Skin epidermis (tissue), 12 donors: ENCODE measurements around the gene DNM2.
"Not testable (repeated sequence)": the region's sequence is repeated elsewhere in the genome, so short reads cannot be mapped to it uniquely, and the experiment has no call there.

Experiments used
- H3K27ac ChIP-seq, 21 experiments: fragments of 200-600 bp; sonication (generic) in 11 of 21; one replicate each; pipeline ENCODE4 v1.5.0; 2020; ENCODE audit warnings: mild to moderate bottlenecking in 3 of 21, inconsistent platforms in 2 of 21, moderate library complexity in 2 of 21
- H3K4me3 ChIP-seq, 7 experiments: fragments of 200-600 bp; sonication (generic) in 2 of 7; one replicate each; pipeline ENCODE4 v1.5.0; 2020; ENCODE audit warnings: inconsistent platforms in 2 of 7, mild to moderate bottlenecking in 2 of 7, moderate library complexity in 1 of 7

Gene DNM2

DNA sequence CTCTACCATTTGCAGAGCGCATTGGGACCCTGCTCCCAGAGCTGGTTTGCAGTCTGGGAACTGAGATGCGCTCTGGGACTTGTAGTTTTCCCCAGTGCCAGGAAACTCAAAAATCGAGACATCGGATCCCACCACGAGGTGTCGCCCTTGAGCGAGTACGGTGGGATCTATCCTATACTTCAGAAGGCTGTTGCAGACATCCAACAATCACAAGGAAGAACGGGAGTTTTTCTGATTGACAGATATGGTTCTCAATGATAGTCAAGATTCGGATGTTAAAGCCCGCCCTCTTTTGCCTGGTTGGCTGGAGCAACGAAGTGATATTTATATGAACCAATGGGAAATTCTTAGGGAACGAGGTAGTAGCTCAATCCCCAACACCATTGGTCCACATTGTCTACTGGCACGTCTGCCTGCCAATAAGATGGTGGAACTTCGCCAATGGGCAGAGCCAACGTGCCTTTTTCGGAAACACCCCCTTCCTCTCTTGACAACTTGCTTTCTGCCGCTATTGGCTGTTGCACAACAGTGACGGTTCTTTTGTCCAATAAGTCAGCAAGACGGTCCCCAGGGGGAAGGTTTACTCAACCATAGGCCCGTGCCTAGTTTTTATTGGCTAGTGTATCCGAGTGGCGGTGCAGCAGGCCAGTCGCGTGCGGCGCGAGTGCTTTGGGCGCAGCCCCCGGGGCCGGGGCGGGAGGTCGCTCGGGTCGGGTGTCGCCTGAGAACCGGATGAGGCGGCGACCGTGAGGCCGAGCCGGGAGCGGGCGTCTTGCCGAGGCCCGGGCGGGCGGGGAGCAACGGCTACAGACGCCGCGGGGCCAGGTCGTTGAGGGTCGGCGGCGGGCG lies at the start of gene DNM2:
Gene DNM2 (plus strand): TSS at position 724 of the 849 bp plus-strand sequence. CDS start 164 bp downstream, outside the sequence.
- Histone ChIP-seq H3K4me3 (peak within 1 kb of the TSS; percentile 75 to 100 (median 97)), H3K27ac (peak within 1 kb of the TSS; percentile 66 to 99 (median 95))

DNA sequence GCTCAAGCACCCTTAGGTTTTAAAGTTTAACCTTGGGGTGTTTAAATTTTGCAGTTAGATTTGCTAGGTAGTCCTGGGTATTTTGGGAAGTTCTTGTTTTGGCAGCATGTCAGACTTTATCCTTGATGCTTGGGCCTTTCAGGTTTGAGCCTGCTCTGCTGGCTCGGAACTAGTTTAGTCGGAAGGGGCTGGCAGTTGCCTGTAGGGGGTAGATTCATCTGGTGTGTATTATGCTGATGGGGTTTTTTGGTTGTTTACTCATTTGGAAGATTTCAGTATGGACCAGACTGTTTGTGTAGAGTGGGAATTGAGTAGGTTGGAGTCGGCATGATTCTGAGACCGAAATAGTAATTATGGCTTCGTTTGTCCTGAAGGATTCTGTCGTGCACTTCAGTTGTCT lies 48.6 kb upstream of the DNM2 start:
- no peak overlapping the region for H3K4me3 ChIP-seq
- H3K27ac ChIP-seq, result peak overlapping the region in 1 of 21 experiments; percentile 21

DNA sequence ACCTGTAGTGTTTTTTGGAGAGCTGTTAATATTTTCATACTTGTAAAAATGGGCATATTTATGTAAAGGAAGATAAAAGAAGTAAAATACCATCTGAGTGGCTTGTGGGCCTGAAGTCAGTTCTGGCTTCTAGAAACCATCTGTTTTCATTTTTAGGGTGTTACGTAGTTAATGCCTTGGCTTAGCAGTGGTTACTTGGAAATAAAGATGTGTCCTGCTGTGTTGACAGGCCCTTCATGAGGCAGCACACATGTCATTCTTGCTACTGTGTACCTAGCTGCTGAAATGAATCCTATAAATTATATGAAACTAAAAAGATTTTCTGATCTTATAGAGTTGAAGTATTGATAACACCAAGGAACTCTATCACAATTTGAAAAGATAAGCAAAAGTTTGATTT lies 47.7 kb upstream of the DNM2 start:
- Histone ChIP-seq H3K4me3 (no peak overlapping the region), H3K27ac (no peak overlapping the region)

DNA sequence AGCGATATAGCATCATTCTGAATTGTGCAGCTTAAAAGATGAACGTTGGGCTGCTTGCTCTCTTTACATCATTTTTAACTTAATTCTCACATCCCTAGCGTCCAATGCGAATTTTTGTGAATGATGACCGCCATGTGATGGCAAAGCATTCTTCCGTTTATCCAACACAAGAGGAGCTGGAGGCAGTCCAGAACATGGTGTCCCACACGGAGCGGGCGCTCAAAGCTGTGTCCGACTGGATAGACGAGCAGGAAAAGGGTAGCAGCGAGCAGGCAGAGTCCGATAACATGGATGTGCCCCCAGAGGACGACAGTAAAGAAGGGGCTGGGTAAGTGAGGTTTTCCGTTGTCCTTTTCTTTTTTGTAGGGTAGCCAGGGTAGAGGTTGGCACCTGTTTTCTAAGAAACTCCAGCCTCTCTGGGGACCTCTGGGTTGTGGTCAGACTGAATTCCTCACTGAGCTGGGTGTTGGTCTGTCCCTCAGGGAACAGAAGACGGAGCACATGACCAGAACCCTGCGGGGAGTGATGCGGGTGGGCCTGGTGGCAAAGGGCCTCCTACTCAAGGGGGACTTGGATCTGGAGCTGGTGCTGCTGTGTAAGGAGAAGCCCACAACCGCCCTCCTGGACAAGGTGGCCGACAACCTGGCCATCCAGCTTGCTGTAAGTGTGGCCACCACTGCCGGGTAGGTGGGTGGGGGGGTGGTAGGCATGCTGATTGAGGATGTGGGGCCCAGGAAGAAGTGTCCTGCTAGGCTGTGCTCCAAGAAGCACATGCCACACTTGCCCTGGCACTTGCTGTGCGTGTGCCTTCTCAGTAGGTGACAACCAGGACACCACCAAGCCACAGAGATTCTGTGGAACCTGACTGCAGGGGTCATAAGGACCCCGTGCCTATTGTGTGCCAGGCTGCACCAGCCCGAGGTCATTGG lies 46.7 kb upstream of the DNM2 start:
- H3K27ac ChIP-seq, result no peak overlapping the region

DNA sequence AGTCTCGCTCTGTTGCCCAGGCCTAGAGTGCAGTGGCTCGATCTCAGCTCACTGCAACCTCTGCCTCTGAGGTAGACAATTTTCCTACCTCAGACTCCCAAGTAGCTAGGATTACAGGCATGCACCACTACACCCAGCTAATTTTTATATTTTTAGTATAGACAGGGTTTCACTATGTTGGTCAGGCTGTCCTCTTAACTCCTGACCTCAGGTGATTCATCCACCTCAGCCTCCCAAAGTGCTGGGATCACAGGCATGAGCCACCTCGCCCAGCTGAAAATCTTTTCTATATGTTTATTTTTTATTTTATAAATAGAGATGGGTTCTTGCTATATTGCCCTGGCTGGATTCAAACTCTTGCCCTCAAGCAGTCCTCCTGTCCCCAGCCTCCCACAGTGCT lies 46.0 kb upstream of the DNM2 start:
- H3K27ac ChIP-seq, H3K4me3 ChIP-seq: not testable (repeated sequence)

More for the DNA sequence above, 46.7 kb upstream of the DNM2 start:
- no peak overlapping the region for H3K4me3 ChIP-seq

DNA sequence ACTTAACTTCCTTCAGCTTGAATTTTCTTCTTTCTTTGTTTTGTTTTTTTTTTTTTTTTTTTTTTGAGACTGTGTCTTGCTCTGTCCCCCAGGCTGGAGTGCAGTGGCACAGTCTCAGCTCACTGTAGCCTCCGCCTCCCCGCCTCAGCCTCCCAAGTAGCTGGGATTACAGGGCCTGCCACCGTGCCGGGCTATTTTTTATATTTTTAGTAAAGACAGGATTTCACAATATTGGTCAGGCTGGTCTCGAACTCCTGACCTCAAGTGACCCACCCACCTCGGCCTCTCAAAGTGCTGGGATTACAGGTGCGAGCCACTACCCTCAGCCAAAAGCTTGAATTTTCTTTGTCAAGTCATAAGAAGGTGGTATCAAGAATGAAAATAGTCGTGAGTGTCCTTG lies 42.7 kb upstream of the DNM2 start:
- not testable (repeated sequence) for H3K4me3 ChIP-seq, H3K27ac ChIP-seq

DNA sequence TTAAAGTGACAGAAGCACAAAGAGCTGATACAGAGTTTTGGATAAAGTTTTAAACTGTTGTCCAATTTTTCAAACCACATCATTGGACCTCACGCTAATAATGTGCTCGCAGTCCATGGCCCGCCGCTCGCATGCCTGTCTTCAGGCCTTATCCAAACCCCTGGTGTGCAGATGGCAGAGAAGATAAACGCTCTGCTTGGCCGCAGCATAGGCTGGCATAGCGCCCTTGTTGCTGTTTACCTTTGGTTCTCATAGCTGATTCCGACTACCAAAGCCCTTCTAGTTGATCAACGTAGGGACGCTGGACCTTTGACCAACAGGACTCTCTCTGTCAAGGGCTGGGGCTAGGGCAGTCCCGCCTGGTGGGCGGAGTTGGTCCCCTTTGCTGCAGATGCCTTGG lies 40.1 kb upstream of the DNM2 start:
- H3K27ac ChIP-seq, result no peak overlapping the region

DNA sequence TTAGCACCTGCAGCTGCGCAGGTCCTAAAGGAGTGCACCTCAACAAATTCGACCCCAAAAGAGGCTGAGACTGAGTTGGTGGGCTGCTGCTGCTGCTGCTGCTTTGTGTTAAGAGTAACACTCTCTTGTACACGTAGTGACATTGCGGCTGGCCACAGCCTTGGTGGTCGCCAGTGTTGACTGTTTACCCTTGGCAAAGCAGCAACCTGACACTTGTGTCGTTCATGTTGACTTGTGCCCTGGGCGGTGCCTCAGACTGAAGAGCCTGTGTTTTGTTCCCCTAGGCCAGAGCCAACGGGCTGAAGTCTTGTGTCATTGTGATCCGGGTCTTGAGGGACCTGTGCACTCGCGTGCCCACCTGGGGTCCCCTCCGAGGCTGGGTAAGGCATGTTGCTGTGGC lies 39.1 kb upstream of the DNM2 start:
- Histone ChIP-seq H3K27ac (no peak overlapping the region), H3K4me3 (no peak overlapping the region)

More for the DNA sequence above, 40.1 kb upstream of the DNM2 start:
- no peak overlapping the region for H3K4me3 ChIP-seq

DNA sequence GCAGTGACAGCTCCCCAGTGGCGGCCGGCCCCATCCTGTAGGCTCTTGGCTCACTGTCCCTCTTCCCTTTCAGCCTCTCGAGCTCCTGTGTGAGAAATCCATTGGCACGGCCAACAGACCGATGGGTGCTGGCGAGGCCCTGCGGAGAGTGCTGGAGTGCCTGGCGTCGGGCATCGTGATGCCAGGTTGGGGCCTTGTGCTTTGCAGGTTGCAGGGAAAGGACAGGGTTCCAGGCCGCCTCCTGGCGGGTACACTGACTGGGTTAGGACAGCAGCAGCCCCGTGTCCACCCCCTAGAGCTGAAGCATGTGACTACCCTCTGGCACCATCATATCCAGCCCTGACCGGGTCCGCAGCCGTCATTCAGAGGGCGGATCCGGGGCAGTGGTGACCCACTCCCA lies 38.1 kb upstream of the DNM2 start:
- no peak overlapping the region for H3K4me3 ChIP-seq
- H3K27ac ChIP-seq, result no peak overlapping the region

DNA sequence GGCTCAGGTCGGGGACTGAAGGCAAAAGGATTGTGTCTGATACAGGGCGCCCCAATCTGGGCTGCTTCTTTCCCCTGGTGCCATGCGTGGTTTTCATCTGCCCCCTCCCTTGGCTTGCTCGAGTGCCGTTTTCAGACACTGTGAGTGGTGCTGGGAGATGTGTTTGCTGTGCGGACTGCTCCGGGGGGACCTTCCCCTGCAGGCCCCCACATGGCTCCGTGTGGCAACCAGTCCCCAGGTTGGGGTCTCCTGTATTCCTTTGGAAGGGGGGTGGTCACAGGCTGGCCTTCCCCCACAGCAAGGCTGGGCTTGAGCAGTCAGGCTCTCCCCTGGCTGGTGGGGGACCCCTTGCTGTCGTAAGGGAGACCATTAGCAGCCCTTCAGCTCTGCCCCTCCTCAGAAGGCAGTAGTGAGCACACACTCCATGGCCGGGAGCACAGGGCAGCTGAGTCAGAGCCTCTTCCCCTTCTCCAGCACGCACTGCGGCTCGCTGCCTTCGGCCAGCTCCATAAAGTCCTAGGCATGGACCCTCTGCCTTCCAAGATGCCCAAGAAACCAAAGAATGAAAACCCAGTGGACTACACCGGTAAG lies 37.2 kb upstream of the DNM2 start:
- no peak overlapping the region for H3K27ac ChIP-seq
- H3K4me3 ChIP-seq, result no peak overlapping the region

DNA sequence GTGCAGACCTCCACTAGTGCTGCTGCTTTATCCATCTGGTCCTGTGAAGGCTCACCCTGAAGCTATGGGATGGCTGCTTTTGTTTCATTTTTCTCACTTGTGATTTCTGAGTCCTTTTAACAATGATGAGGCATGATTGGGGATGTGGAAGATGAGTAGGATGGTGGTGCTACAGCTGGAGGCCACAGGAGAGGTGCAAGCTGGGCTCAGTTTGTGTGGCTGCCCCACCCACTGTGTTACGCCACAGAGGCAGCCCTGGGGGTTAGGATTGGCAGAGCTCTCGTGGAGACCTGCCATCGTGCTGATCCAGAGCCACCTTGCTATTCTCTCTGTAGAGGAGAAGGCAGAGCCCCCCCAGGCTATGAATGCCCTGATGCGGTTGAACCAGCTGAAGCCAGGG lies 36.2 kb upstream of the DNM2 start:
- no peak overlapping the region for H3K4me3 ChIP-seq
- H3K27ac ChIP-seq, result no peak overlapping the region

DNA sequence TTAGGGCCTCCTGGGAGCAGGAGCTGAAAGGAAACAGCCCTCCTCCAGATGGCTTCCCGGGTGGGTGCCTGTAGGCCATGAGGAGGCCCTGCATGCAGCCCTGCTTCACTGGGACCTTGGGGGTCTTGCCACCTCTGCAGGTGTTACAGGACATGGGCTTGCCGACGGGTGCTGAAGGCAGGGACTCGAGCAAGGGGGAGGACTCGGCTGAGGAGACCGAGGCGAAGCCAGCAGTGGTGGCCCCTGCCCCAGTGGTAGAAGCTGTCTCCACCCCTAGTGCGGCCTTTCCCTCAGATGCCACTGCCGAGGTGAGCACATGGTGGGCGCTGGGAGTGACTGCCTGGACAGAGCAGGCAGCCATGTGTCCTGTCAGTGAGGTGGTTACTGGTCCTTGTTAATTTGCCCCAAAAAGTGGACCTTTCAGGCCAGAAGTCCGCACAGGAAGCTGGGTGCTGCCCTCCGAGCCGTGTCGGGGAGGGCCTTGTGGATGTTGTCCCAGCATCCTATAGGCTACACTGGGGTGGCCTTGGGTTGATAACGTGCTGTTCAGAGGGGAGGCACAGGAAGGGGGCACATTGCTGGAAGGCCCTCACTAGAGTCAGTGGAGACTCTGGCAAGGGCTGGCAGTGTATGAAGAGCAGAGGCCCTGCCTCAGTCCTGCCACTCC lies 35.3 kb upstream of the DNM2 start:
- Histone ChIP-seq H3K4me3 (no peak overlapping the region), H3K27ac (no peak overlapping the region)

DNA sequence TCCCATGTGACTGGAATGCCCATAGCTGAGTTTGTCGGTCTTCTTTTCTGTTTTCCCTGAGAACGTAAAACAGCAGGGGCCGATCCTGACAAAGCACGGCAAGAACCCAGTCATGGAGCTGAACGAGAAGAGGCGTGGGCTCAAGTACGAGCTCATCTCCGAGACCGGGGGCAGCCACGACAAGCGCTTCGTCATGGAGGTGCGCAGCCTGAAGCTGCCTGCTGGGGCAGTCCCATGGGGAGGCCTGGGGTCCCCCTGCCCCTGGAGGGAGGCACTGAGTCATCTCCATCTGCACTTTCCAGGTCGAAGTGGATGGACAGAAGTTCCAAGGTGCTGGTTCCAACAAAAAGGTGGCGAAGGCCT lies 34.8 kb upstream of the DNM2 start:
- Histone ChIP-seq H3K27ac (no peak overlapping the region), H3K4me3 (no peak overlapping the region)

DNA sequence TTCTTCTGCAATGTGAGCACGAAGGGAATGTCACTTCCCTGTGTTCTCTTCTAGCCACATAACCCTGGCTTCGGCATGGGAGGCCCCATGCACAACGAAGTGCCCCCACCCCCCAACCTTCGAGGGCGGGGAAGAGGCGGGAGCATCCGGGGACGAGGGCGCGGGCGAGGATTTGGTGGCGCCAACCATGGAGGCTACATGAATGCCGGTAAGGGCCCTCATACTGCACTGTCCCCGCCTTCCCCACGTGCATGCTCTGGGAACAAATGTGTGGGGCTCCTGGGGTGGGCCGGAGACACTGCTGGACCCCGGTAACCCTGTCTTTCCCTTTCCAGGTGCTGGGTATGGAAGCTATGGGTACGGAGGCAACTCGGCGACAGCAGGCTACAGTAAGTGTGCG lies 34.3 kb upstream of the DNM2 start:
- no peak overlapping the region for H3K4me3 ChIP-seq
- H3K27ac ChIP-seq, result no peak overlapping the region

DNA sequence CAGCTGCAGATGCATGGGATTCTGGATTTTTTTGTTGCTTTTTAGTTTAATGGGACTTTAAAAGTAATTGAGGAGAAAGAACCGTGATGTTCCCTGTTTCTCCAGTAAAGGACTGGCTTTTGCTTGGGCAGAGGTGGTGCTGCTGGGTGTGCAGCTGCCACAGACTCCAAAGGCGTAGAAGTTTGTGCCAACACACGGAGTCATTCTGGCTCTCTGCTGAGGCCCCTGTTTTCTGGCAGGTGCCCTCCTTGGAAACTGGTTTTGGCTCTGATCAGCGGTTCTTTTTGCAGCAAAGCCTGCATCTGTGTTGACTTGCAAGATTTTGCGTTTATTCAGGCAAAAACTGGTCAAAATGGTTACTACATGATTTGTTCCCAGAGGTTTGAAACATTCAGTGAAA lies 32.7 kb upstream of the DNM2 start:
- no peak overlapping the region for H3K27ac ChIP-seq
- no peak overlapping the region for H3K4me3 ChIP-seq

DNA sequence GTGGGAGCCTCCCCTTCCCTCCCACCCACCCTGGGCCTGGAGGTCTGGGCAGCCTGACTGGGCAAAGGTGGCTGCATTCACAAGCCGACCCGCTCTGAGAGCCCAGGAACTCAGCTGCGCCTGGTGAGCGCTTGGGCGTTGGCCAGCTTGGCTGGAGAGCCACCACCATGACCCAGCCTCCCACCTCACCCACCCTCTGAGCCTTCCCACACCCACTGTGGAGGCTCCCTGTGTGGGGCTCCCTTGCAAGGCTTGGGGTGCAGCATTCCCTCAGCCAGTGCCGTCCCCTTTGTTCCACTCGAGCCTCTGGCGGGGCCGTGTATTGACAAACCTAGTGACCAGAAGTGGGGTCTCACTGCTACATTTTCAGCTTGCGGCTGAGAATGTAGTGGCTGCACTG lies 31.7 kb upstream of the DNM2 start:
- peak overlapping the region in 3 of 21 experiments; percentile 0 to 28 (median 27) for H3K27ac ChIP-seq
- no peak overlapping the region for H3K4me3 ChIP-seq

DNA sequence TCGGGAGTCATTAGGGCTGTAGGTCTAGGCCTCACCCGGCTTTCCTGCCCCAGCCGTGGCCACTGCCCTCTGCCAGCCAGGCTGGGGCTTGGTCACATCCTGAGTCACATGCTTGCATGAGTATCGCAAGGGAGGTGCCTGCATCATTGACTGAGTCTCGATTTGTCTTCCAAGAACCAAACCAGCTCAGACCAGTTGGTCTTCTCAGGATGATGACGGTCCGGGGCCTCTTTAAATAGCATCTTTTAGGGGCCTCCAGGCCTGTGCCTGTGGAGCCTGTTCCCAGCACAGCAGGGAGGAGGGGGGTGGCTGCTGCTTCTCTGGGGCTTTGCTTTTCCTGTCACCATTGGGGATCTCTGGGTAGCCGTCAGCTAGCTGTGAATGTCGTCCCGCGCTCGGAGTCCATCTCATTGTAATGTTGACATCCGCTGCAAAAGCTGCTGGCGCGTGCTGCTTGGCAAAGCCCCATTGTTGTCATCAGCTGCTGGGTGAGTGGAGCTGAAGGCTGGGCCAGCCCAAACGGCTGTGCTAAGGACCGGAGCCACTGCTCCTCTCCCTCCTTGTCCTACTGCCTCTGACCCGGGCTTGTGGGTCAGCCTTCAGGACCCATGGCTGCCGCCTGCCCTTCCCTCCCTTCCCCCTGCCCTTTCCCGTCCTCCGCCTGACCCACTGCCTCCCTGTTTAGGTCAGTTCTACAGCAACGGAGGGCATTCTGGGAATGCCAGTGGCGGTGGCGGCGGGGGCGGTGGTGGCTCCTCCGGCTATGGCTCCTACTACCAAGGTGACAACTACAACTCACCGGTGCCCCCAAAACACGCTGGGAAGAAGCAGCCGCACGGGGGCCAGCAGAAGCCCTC lies 31.0 kb upstream of the DNM2 start:
- no peak overlapping the region for H3K4me3 ChIP-seq
- peak overlapping the region in 4 of 21 experiments; percentile 0 to 40 (median 32) for H3K27ac ChIP-seq

DNA sequence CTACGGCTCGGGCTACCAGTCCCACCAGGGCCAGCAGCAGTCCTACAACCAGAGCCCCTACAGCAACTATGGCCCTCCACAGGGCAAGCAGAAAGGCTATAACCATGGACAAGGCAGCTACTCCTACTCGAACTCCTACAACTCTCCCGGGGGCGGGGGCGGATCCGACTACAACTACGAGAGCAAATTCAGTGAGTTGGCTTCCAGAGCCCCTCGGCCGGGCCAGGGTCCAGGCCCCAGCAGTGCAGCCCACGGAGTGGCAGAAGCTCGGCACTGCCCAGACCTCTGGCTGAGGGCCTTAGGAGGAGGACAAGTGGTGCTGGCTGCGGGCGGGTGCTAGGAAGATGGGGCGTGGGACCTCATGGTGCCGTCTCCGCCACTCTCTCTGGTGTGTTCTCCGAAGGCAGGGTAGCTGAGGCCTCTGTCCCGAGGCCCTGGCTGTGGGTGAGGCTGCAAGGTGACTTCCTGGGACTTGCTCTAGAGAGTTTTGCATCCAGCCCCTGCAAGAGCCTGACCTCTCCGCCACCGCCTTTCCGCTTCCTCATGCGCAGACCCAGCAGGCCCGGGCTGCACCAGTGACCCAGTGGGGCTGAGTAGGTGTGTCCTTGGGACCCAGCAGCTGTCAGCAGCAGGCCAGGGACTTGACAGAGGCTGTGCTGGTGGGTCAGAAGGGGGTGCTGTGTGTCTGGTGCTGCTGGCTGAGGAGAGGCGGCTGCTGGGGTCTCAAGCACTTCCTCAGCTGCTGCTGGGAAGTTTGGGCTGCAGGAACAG lies 30.2 kb upstream of the DNM2 start:
- Histone ChIP-seq H3K27ac (peak overlapping the region in 1 of 21 experiments; percentile 0), H3K4me3 (no peak overlapping the region)
